AG10803 (cell line): Measurements from ENCODE around the gene SUMF1.

Source experiments
- DNase-seq: peaks from one replicate; pipeline ENCODE4 v3.0.0; 2010; ENCODE audit warnings: low read depth
- H3K4me3 ChIP-seq: 2 replicates; pipeline ENCODE4 v1.5.1; 2011; ENCODE audit warnings: mild to moderate bottlenecking, low read length, control low read depth
- TF ChIP-seq, protein P1 (sequence below): conservative IDR thresholded peaks from 2 replicates; pipeline ENCODE4 v1.5.1; 2011; ENCODE audit warnings: mild to moderate bottlenecking, low read length, control low read depth, inconsistent platforms

Gene SUMF1

DNA sequence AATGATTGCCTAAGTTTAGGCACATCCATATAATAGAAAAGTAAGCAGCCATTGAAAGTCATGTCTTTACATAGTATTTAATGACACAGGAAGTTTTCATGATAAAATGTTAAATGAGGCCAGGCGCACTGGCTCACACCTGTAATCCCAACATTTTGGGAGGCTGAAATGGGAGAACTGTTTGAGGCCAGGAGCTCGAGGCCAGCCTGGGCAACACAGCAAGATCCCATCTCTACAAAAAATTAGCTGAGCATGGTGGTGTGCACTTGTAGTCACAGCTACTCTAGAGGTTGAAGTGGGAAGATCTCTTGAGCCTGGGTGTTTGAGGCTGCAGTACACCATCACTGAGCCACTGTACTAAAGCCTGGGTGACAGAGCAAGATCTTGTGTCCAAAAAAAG, 104.5 kb downstream of the SUMF1 start:
- H3K4me3 ChIP-seq, result no peak overlapping the region
- TF ChIP-seq, protein P1, sequence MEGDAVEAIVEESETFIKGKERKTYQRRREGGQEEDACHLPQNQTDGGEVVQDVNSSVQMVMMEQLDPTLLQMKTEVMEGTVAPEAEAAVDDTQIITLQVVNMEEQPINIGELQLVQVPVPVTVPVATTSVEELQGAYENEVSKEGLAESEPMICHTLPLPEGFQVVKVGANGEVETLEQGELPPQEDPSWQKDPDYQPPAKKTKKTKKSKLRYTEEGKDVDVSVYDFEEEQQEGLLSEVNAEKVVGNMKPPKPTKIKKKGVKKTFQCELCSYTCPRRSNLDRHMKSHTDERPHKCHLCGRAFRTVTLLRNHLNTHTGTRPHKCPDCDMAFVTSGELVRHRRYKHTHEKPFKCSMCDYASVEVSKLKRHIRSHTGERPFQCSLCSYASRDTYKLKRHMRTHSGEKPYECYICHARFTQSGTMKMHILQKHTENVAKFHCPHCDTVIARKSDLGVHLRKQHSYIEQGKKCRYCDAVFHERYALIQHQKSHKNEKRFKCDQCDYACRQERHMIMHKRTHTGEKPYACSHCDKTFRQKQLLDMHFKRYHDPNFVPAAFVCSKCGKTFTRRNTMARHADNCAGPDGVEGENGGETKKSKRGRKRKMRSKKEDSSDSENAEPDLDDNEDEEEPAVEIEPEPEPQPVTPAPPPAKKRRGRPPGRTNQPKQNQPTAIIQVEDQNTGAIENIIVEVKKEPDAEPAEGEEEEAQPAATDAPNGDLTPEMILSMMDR, result no peak
- no peak for DNase-seq

DNA sequence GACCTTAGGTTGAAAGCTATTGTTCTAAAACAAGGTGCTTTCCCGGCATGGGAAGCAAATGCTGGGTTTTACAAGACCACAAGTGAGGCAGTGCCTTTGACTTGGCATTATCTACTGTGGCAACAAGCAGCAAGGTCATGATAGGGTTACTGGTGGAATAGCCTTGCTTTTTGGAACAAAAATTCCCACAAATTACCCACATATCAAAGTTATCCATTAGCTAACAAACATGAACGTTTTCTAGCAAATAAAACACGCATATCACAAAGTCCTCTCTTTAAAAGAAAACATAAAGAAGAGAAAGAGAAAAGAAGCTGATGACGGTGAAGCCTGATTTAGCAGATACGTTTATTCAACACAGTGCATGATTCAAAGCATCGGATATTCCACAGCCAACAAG, 106.3 kb downstream of the SUMF1 start:
- TF ChIP-seq, protein P1, result no peak
- DNase-seq, result no peak
- no peak overlapping the region for H3K4me3 ChIP-seq

DNA sequence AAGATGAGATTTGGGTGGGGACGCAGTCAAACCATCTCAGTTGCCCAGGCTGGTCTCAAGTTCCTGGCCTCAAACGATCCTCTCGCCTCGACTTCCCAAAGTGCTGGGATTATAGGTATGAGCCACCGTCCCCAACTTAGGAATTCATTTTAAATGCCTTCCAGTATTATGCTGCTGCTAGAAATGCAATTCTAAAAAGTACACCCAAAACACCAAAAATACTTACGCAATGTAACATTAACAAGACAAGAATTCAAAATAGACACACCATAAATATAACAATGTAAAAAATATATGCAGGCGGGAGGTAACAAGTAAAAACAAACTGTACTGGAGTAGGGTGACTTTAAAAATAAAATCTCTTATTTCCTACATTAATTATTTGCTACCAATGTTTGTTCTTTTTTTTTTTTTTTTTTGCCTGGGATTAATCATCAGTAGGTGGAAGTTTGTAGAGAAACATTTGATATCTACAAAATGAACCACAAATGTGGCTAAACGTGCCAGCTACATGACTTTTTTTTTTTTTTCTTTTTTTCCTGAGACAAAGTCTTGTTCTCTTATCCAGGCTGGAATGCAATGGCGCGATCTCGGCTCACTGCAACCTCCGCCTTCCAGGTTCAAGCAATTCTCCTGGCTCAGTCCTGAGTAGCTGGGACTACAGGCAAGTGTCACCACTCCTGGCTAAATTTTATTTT, 107.1 kb downstream of the SUMF1 start:
- no peak overlapping the region for H3K4me3 ChIP-seq
- TF ChIP-seq, protein P1, result no peak
- no peak for DNase-seq

DNA sequence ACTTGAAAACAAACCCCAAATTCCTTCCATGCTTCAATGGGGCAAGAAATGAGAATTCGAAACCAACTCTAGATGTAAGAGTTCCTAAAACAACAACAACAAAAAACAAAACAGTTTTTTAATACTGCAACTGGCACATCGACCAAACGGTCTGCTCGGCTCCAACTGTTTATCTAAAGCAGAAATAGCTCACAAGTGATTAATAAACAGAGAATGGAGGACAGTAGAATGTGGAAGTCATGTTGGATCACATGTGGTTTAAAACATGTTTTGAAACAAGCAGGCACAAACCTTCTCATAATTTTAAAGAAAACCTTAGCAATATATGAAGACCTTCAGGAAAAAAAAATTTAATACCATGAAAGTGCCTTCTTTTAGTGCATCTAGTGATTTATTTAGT, 108.8 kb downstream of the SUMF1 start:
- no peak for DNase-seq
- TF ChIP-seq, protein P1, result no peak
- no peak overlapping the region for H3K4me3 ChIP-seq

DNA sequence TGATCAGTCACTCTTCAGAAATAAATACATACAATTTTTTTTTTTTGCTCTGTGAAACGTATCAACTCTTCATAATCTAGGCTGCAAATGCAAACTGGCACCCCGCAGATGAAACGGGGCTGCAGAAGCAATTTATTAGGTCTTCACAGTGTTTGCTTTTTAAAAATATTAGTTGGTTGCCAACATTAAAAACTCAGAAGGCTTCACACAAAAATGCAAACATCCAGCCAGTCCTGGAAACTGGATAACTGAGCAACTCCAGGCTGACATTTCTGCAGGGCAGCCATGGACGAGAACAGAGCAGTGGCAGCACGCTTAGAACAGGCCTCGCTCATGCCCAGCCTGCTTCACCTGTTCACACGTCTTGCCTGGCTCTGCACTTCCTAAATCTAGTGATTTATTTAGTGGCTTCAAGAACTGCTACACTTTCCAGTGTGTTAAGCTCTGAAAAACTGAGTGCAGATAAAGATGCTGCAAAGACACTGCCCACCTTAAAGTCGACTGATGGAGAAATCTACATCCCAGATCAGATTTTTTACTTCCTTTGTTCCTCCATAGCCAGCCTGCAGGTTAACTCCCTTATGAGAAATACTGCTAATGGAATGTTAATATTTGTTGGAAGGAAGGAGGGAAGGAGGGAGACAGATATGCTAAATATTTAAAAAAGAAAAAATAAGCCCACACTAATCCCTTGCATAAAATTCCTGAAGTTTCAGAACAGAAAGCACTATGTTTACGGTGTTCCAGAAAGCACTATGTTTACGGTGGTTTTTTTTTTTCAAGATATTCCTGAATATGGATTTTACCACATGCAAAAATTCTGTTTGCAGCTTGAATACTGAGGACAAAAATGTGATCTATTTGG, 110.3 kb downstream of the SUMF1 start:
- TF ChIP-seq, protein P1, result no peak
- H3K4me3 ChIP-seq, result no peak overlapping the region
- DNase-seq, result no peak

DNA sequence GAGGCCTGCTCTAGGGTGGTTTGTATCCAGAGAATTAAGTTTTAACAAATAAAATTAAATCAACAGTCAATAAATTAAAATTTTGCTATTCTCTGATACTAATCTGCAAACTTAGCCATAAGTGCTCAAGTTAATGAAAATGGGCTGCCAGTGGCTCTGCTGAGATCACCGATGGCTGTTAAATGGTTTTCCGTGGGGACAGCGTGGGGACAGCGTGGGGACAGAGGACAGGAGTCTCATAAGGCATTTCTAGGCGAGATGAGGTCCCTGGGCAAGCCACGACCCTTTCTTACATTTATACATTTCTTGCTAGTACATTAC, 110.9 kb downstream of the SUMF1 start:
- no peak for DNase-seq
- TF ChIP-seq, protein P1, result no peak
- no peak overlapping the region for H3K4me3 ChIP-seq
